NCI-H510A (cell line): ENCODE results near the gene CCDC146.
"Not testable (repeated sequence)": the region's sequence is repeated elsewhere in the genome, so short reads cannot be mapped to it uniquely, and the experiment has no call there.

Source experiments
- DNase-seq: peaks from one replicate; lab custom pipeline; 2025; lab: John Stamatoyannopoulos, UW

CCDC146 gene

GRCh38 chr7:77330169-77330882, 207.9 kb downstream of the CCDC146 start:
- DNase-seq = no peak

GRCh38 chr7:77331938-77332695, 209.7 kb downstream of the CCDC146 start:
- DNase-seq = no peak

GRCh38 chr7:77334039-77334438, 211.6 kb downstream of the CCDC146 start:
- not testable (repeated sequence) for DNase-seq

GRCh38 chr7:77335581-77335980, 213.2 kb downstream of the CCDC146 start:
- DNase-seq = no peak

- no peak for DNase-seq
These were observed 215.1 kb downstream of the CCDC146 start for GRCh38 chr7:77337456-77337990.

- DNase-seq = no peak
These were observed 215.8 kb downstream of the CCDC146 start for GRCh38 chr7:77338260-77338659.

GRCh38 chr7:77338883-77339629, 216.6 kb downstream of the CCDC146 start:
- no peak for DNase-seq

- no peak for DNase-seq
These were observed 217.3 kb downstream of the CCDC146 start for GRCh38 chr7:77339726-77340125.
